Cardiac septum (tissue), 1 donor: ENCODE measurements around the gene PTPRU. TPM values are rescaled to one million over a fixed set of nuclear protein-coding genes. Genes with fewer than 3 reads are reported as not detected.

Source experiments
- DNase-seq: peaks from one replicate; pipeline ENCODE4 v3.0.0-alpha.2; 2020; ENCODE audit warnings: low spot score
- intact Hi-C: fragments of 100-400 bp; cut with DNase I; formaldehyde crosslinking; loops from one replicate; pipeline ENCODE4 v1.14.0; 2022
- total RNA-seq: library from RNA; stranded (reverse); fragmentation: NEBNext Ultra II Directional; extraction: Animal tissue kit (Norgen Biotek cat#: 25700); gene quantifications from one replicate; pipeline ENCODE4 v1.2.1, GENCODE V29; 2021
- donor health status: DM: no; HTN: no; CAD: no.

The PTPRU gene
- total RNA-seq, 1 donor from 2014 or later = 6.6 TPM

DNA sequence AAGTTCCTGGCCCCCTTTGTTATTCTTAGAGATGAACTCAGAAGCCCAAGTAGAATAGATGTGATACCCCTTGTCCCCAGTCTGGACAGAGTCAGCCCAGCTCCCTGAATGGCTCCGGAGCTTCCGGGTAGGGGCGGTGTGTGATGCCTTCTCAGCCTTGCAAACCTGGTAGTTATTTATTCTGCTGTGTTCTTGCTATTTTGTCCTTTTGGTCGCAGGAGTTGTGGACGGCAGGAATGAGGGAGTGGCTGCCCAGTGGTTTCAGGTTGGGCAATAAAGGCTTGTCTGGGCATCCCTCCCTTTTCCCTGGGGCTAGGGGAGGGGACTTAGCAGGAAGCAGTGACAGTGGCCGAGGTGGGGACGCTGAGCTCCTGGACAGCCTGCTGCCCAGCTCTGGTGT is 2.8 kb downstream of the PTPRU start:
- DNase-seq = peak; percentile 46
- intact Hi-C loops = loop anchor here (5.0 to 10.0 kb wide), 6 partner anchors 103 to 1143 kb away; no protein-coding TSS in a partner anchor

DNA sequence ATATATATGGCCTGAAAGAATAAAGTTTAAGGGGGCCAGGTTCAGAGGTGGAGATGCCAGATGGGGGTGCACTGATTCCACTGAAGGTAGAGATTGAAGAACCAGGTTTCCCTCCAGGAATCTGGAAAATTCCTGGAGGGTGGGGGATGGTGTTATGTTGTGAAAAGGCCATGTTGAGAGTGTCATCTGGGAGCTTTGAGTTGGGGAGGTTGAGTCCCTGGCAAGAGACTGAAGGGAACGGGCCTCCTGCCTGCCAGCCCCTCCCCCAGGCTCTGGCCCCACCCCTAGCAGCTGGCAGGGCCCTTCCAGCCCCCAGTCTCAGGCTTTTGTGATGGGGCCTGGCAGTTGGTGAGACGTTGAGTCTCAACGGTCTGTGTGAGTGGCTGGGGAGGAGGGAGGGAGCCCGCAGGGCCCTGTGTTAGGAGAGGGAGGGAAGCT is 4.1 kb downstream of the PTPRU start:
- DNase-seq = peak; percentile 35

DNA sequence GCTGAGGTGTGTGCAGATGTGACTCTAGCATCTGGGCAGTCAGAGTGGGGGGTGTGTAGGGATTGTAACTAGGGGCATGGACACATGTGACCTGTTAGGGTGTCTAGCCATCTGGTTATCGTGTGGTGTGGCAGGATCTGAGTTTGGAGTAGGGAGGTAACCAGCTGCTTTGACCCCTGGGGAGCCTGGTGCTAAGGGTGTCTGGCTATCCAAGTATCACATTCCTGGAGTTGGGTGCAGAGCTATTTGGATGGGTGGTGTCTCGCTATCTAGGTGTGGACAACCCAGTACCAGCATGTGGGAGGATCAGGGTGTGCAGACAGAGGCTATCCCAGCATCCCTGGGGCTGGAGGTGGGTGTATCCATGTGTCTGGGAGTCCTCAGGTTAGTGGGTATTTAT is 4.7 kb downstream of the PTPRU start:
- intact Hi-C loops = no loop called here
- DNase-seq = peak; percentile 55

More for the DNA sequence above, 4.1 kb downstream of the PTPRU start:
- intact Hi-C loops = no loop called here

DNA sequence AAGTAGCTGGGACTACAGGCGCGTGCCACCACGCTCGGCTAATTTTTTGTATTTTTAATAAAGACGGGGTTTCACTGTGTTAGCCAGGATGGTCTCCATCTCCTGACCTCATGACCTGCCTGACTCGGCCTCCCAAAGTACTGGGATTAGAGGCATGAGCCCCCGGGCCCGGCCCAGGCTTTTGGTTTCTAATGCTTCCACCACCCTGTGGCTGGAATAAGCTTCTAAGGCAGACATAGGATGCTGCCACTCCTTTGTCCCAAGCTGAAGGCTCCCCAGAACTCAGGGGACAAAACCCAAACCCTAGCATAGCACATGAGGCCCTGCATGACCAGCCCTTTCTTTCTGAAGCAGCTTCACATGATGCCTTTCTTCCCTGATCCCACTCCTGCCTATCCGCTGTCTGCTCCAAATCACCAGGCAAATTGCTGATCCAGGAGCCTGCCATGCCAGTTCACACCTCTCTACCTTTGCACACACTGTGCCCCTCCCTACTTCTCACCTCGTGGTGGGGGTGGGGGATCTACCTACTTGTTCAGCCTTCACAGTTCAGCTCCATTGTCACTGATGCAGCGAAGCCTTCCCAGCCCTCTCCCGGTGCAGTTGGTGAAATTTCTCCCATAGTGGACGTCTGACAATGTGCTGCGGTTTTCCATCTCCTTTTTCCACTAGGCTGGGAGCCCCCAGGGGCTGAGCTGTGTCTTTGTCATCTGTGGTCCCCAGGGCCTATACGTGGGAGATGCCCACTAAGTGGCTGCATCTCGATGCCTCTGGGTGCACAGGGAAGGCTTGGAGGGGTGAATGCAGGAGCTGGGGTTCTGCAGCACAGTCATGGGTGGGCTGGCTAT is 6.9 kb downstream of the PTPRU start:
- peak; percentile 15 for DNase-seq
- intact Hi-C loops = no loop called here

DNA sequence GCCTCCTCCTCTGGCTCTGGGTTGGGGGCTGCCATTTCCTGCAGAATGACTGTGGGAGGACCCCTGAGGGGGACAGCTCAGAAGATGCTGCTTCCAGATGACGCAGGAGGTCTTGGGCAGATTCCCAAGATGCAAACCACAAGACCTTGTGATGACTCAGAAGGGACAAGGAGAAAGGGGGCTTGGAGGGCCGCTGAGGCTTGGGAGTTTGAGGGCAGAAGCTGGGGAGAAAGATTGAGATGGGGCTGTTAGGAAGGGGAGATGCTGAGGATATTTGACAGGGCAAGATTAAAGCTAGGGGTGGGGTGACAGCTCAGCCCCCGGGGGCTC is 7.5 kb downstream of the PTPRU start:
- peak; percentile 35 for DNase-seq
- intact Hi-C loops = no loop called here

DNA sequence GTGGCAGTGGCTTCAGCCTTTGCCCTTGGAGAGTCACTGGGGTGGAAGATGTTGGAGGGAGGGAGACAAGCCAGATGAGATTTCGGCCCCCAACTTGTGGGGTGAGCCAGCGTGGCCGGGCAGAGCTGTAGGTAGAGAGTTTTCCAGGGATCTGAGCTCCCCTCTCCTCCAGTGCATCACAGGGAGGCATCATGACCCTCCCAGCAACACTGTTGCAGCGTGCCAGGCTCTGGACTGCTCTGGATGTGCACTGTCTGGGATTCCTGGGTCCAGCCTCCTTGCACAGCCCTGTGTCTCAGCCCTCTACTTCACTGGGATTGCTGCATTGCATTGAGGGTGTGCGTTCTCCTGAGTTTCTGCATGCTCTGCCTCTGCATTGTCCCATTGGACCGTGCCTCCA is 8.9 kb downstream of the PTPRU start:
- intact Hi-C loops = no loop called here

DNA sequence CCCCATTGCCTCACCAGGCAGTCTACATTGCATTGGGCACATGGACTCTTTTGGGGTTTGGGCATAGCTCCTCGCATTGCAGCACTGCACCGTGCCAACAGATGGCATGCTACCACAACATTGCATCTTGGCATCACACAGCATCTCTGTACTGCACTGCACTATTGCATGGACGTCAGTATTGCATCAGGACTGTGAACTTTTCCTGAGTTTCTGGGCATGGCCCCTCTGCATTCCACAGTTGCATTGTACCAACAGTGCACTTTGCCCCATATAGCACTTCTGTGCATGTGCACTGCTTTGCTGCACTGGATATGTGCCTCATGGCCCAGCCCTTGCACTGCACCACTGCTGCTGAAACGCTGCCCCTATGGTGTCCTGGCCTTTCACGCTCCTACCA is 9.6 kb downstream of the PTPRU start:
- DNase-seq = peak; percentile 43
- intact Hi-C loops = no loop called here

More for the DNA sequence above, 8.9 kb downstream of the PTPRU start:
- DNase-seq = peak; percentile 54

DNA sequence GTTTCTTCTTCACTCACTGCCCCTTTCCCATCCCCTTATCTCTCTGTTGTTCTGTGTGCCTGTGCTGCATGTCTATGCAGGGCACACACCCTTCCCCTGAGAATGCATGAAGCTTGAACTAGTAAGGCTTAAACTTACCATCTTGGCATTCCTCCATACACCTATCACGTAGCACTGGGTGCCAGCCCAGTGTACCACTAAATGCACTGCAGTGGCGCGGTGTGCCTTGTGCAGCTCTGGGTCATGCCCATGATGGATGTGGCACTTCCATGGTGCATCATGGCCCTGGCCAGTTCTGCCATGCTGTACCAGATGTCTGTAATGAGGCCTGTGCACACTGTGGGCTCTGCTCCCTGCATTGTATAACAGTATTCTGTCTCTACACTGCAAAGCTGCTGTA is 10.7 kb downstream of the PTPRU start:
- intact Hi-C loops = no loop called here
- DNase-seq = no peak

DNA sequence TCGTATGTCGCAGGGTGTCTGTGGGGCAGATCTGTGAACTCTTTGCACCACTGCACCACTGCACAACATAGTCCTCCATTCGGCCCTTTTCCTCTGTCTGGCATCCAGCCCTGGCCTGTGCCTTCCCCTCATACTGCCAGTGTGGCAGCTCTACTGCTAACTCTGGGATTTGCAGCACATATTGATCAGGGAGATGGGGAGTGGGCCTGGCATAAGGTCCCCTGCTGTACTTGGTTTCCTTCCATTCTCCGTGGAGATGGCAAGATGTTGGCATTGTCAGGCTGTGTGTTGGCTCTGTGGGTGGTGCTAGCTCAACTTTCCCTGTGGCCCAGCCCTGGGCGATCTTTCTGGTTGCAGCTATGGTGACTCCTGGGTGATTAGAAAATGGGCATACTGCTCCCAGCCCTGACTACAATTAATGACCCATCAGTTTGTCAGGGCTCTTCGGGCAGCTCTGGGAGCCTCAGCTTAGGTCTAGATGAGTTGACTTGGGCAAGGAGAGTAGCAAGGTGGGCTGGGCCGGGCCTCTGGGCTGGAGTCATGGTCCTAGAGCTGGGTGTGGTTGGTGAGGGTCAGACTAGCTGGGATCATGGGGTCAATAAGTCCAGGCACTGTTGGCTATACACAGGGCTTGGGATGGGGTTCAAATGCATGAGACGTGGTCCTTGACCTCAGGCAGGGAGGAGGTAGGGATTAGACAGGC is 11.4 kb downstream of the PTPRU start:
- DNase-seq = peak; percentile 47
- intact Hi-C loops = no loop called here

DNA sequence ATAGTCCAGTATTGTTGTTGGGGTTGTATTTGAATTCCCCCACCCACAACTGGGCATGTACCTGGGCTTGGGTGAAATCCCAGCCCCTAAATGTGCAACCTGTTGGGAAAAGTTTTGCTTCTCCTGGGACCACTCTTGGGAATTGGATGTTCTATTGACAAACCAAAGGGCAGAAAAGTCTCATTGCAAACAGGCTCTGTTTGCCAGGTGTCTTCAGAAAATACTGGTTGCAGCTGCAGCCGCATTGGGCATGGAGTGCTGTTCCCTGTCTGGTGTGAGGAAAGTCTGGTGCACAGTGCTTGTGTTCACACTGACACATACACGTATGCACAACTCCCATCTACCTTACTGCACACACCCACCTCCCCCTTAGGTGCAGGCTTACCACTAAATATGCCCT is 12.1 kb downstream of the PTPRU start:
- intact Hi-C loops = no loop called here
- no peak for DNase-seq

DNA sequence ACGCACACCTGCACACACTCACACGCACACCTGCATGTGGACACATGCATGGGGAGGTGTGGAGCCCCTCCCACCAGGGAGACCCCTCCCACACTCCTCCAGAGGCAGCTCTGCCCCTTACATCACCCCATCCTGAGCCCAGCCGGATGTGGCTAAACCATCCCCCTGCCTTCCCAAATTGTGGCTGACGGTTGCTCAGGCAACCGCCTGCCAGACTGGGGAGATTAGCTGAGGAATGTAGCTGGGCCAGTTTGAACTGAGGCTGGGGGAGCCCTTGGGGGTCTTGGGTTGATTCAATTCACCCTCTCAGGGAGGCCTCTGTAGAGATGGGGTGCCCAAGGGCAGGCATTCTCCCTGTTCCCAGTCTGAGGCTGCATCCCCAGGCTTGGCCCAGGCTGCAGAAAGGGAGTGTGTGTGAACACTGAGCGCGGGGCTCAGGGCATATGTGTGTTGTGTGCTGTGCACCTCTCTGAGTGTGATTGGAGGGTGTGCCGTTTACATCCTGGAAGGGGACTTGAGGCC is 12.9 kb downstream of the PTPRU start:
- peak; percentile 38 for DNase-seq
- intact Hi-C loops = no loop called here

DNA sequence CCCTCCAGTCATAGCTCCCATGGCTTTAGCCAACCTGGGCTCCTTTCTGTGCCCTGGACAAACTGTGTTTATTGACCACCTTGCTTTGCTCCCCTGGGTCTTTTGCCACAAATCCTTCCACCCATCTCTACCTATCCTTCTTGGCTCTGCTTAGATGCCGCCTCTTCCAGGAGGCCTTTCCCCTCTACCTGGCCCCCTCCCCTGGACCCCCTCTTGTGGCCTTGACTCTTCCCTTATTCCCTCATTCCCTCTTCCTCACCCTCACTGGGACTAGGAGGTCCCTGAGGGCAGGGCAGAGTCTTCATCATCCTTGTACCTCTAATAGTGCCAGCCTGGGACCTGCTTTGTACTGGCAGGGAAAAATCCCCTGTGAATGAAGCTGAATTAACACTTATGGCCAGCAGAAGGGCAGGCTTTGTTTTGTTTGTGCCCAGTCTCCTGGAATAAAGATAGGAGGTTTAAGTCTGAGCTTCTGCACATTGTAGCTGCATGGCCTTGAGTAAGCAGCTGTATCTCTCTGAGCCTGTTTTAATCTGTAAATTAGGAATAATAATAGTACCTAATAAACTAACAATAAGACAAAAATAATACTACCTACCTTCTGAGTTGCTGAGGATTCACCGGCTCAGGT is 13.7 kb downstream of the PTPRU start:
- no peak for DNase-seq
- intact Hi-C loops = no loop called here

DNA sequence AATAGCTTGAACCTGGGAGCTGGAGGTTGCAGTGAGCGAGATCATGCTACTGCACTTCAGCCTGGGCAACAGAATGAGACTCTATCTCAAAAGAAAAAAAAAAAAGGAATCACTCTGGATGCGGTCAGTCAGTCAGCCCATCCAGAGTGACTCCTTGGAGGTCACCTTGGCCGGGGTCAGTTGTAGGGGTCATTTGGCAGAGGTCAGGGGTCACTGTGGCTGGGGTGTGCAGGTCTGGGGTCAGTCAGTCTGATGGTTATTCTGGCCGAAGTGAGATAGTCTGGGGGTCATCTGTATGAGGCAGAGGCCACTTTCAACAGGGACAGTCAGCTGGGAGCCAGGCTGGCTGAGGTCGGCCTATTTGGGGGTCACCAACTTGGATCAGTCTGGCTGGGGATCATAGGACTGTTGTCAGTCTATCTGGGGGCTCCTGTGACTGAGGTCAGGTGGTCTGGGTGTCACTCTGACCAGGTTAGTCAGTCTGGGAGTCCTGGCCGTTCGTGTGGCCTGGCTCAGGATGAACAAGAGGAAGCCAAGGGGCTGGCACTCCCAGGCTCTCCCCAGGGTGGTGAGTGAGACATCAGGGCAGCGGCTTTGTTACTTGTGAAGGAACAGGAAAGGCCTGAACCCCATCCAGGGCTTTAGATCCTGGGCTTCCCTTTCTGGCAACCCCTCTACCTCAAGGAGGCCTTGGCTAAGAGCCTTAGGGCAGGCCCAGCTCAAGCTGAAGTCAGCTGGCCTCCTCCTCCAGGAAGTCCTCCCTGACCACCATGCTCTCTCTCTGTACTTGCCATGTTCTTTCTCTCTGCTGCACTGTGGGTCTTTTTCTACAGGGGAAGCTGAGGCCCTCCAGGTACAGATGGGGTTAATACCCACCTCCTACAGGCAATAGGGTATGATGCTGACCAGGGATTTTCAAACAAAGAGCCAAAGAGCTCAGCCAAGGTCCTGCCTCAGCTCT is 15.1 kb downstream of the PTPRU start:
- intact Hi-C loops = no loop called here
- peak; percentile 60 for DNase-seq

DNA sequence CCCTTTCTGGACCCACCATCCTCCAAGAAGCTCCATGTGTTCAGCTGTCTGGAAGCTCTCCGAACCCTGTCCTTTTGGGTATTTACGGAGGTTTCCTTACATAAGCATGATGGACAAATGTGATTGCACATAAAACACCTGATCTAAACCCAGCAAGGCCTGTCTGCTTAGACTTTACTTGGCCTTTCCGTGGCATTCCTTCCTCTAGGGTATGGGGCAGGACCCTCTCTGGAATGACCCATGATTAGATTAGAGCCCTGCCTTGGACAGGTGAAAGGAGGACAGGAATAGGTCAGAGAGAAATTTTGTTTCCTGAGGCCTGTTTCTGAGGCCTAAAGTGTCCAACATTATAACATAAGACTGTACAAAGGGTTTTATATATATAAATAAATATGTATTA is 16.9 kb downstream of the PTPRU start:
- no peak for DNase-seq
- intact Hi-C loops = no loop called here

DNA sequence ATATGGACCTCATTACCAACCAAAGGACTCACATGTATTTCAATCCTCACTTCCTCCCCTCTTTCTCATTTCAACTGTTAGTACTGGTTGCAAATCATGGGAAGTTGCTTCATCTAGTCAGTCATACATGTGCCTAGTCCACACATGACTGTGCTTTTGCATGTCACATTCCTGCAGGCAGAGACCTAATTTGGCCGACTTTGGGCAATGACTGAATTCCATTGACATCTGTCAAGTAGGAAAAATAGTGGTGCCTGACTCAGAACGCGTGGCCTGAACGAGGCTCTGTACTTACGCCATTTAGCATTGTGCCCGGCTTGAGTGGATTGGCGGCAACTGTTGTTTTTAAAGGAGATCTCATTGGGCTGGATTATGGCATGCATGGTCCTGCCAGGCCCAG is 18.0 kb downstream of the PTPRU start:
- intact Hi-C loops = no loop called here

DNA sequence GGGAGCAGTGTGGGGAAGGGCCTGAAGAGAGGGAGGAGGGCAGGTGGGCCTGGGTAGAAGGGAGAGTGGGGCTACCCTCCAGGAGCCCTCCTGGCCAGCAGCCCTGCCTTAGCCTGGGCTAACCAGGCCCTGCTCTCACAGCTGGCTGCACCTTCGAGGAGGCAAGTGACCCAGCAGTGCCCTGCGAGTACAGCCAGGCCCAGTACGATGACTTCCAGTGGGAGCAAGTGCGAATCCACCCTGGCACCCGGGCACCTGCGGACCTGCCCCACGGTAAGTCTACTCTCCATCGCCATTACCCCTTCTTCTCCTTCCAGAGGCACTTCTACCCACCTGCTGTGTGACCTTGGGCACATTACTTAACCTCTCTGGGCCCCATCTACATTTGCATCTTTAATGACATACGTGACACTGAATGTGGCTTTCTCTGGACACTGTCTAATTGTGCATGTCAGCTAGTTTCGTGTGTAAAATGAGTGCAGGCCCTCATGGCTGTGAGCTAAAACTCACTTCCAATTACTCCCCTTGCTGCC is 18.9 kb downstream of the PTPRU start:
- DNase-seq = peak; percentile 55
- intact Hi-C loops = no loop called here

More for the DNA sequence above, 18.0 kb downstream of the PTPRU start:
- DNase-seq = peak; percentile 63

DNA sequence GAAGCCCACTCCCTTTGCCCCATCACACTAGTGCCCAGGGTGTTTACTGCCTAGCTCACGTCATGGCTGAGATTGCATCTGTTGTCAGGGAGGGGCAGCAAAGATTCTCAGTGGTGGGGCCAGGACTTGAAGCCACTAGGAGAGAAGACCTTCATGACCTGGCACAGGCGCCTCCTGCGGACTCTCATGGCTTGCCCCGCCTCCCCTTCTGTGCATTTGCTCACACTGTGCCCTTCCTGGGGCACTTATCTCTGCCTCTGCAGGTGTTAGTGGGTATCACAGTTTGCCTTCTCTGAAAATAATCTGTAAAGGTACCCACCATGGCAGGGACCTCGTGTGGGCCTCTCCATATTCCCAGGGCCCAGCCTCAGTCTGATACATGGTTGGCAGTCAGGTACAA is 20.1 kb downstream of the PTPRU start:
- DNase-seq = peak; percentile 56
- intact Hi-C loops = no loop called here

DNA sequence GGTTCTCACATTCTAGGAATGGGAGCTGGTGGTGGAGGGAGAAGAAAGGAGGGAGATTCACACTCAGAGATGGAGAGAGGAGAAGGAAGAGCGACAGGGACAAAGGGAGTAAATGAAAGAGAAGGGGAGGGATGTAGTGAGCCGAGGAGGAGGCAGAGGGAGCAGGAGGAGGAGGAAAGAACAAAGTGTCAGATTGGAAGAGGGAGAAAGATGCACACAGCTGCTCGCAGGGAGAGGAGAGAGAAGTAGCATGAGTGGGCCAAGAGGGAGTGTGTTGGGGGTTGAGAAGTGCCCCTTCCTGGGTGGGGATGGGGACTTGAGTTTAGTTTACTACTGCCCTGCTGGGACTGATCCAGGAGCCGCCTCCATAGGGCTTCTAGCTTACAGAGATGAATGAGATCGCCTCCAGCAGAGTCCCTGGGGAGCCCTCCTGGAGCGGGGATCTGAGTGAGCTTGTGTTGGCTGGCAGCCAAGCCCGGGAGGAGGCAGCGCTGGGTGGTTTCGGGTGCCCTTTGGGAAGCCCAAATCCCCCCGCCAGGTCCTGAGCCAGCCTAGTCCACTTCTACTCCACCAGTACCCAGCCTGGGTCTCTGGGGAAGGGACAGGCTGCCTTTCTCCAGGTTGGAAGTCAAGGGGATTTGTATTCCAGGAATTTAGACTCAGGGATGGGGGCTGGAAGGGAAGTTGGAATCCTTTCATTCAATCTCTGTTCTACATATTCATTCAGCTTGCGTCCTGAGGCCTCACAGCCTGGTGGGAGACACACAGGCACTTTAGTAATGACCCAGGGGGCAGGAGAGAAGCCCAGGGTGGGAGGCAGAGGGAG is 20.9 kb downstream of the PTPRU start:
- intact Hi-C loops = no loop called here

More for the DNA sequence above, 20.9 kb downstream of the PTPRU start:
- peak; percentile 69 for DNase-seq
